Activated T-cell treated with anti-CD3 and anti-CD28 coated beads, Interleukin-2, amount 50 U/mL, for 48 hours (primary cell): ENCODE measurements around the gene VTCN1.
"Not testable (repeated sequence)": the region's sequence is repeated elsewhere in the genome, so short reads cannot be mapped to it uniquely, and the experiment has no call there.

Experiments used
- DNase-seq, 2 experiments: peaks; one replicate each; pipeline ENCODE4 v3.0.0-alpha.2; 2020

The VTCN1 gene

GRCh38 chr1:117210831-117211261 is at the start of gene VTCN1:
Gene VTCN1, minus strand, starts transcription at chr1:117210927. Its CDS starts 72 bp downstream, at chr1:117210855.
- DNase-seq: no peak

GRCh38 chr1:117258791-117259190 is 48.1 kb upstream of the VTCN1 start:
- no peak for DNase-seq

GRCh38 chr1:117258075-117258474 is 47.3 kb upstream of the VTCN1 start:
- not testable (repeated sequence) for DNase-seq

GRCh38 chr1:117257291-117257690 is 46.6 kb upstream of the VTCN1 start:
- DNase-seq: no peak

- no peak for DNase-seq
These were observed 39.4 kb upstream of the VTCN1 start for GRCh38 chr1:117250061-117250606.

GRCh38 chr1:117244971-117245370 is 34.2 kb upstream of the VTCN1 start:
- no peak for DNase-seq

- DNase-seq: no peak
These were observed 33.6 kb upstream of the VTCN1 start for GRCh38 chr1:117244306-117244705.

- no peak for DNase-seq
These were observed 30.8 kb upstream of the VTCN1 start for GRCh38 chr1:117241512-117241911.

- DNase-seq: no peak
These were observed 29.8 kb upstream of the VTCN1 start for GRCh38 chr1:117240547-117240946.

- no peak for DNase-seq
These were observed 28.7 kb upstream of the VTCN1 start for GRCh38 chr1:117239467-117239866.

- DNase-seq: no peak
These were observed 27.1 kb upstream of the VTCN1 start for GRCh38 chr1:117237726-117238381.

- DNase-seq: no peak
These were observed 25.2 kb upstream of the VTCN1 start for GRCh38 chr1:117235863-117236465.

GRCh38 chr1:117232531-117232930 is 21.8 kb upstream of the VTCN1 start:
- DNase-seq: no peak

- no peak for DNase-seq
These were observed 21.1 kb upstream of the VTCN1 start for GRCh38 chr1:117231748-117232373.

GRCh38 chr1:117231312-117231711 is 20.6 kb upstream of the VTCN1 start:
- no peak for DNase-seq

- no peak for DNase-seq
These were observed 18.5 kb upstream of the VTCN1 start for GRCh38 chr1:117229217-117229616.

- no peak for DNase-seq
These were observed 15.2 kb upstream of the VTCN1 start for GRCh38 chr1:117225931-117226330.

GRCh38 chr1:117216718-117217117 is 6.0 kb upstream of the VTCN1 start:
- no peak for DNase-seq

- DNase-seq: no peak
These were observed 5.2 kb upstream of the VTCN1 start for GRCh38 chr1:117215733-117216462.

GRCh38 chr1:117215019-117215418 is 4.3 kb upstream of the VTCN1 start:
- DNase-seq: no peak

GRCh38 chr1:117213046-117213445 is 2.3 kb upstream of the VTCN1 start:
- DNase-seq: no peak

GRCh38 chr1:117210386-117210785 is 341 bp downstream of the VTCN1 start:
- no peak for DNase-seq

GRCh38 chr1:117209094-117209493 is 1.6 kb downstream of the VTCN1 start:
- DNase-seq: no peak
